Uterus (tissue), 4 donors: ENCODE data around the gene GORASP2. TPM values are rescaled to one million over a fixed set of nuclear protein-coding genes. Genes with fewer than 3 reads are reported as not detected.

Source experiments
- DNase-seq, 2 donors: peaks; one replicate each; pipeline ENCODE4 v3.0.0-alpha.2; 2019 to 2020
- H3K27ac ChIP-seq, 2 donors: fragments of 200-600 bp; sonication (generic); 1 replicate in 1 of 2; 2 replicates in 1 of 2; pipeline ENCODE4 v1.5.1; 2016 to 2018
- H3K27me3 ChIP-seq, 2 donors: fragments of 200-600 bp; sonication (generic); one replicate each; pipeline ENCODE4 v1.5.1; 2018 to 2019; ENCODE audit warnings: control low read depth in 1 of 2
- H3K36me3 ChIP-seq, 2 donors: fragments of 200-600 bp; sonication (generic); one replicate each; pipeline ENCODE4 v1.5.1; 2019; ENCODE audit warnings: control low read depth in 1 of 2
- H3K4me1 ChIP-seq, 2 donors: fragments of 200-600 bp; sonication (generic); one replicate each; pipeline ENCODE4 v1.5.1; 2018 to 2019; ENCODE audit warnings: control low read depth in 1 of 2
- H3K4me3 ChIP-seq, 2 donors: fragments of 200-600 bp; sonication (generic); 1 replicate in 1 of 2; 2 replicates in 1 of 2; pipeline ENCODE4 v1.5.1; 2018 to 2019; ENCODE audit warnings: mild to moderate bottlenecking in 1 of 2
- H3K9me3 ChIP-seq, 2 donors: fragments of 200-600 bp; sonication (generic); one replicate each; pipeline ENCODE4 v1.5.1; 2019; ENCODE audit warnings: control low read depth in 1 of 2
- POLR2A ChIP-seq, 2 donors: fragments of 450-650 bp; IDR thresholded peaks; one replicate each; pipeline ENCODE4 v1.6.1; 2016; ENCODE audit warnings: antibody characterized with exemption in 2 of 2, mild to moderate bottlenecking in 1 of 2, moderate library complexity in 1 of 2
- intact Hi-C: fragments of 100-400 bp; cut with DNase I; formaldehyde crosslinking; loops from one replicate; pipeline ENCODE4 v1.15.1; 2023; ENCODE audit warnings: low total_unique reads
- total RNA-seq, 4 donors: library from RNA; depleted of rRNA in 3 of 4; stranded (reverse); fragments of >200 nt in 3 of 4; gene quantifications; one replicate each; pipeline versions ENCODE4 v1.1.0 to v1.2.4, GENCODE V29; 2014 to 2023
- TF ChIP-seq, protein P1 (sequence below), 4 experiments: fragments of 200-600 bp in 2 of 4; fragments of 450-650 bp in 2 of 4; sonication (generic) in 2 of 4; IDR thresholded peaks; one replicate each; pipeline ENCODE4 v1.5.1; 2016 to 2019; ENCODE audit warnings: antibody characterized with exemption in 4 of 4, mild to moderate bottlenecking in 2 of 4, moderate library complexity in 1 of 4
- donor health status: DM: yes; HTN: yes; CAD: no.

The GORASP2 gene
- total RNA-seq, 4 donors from 2014 or later, result 23.1 to 116 (median 65.4) TPM

DNA sequence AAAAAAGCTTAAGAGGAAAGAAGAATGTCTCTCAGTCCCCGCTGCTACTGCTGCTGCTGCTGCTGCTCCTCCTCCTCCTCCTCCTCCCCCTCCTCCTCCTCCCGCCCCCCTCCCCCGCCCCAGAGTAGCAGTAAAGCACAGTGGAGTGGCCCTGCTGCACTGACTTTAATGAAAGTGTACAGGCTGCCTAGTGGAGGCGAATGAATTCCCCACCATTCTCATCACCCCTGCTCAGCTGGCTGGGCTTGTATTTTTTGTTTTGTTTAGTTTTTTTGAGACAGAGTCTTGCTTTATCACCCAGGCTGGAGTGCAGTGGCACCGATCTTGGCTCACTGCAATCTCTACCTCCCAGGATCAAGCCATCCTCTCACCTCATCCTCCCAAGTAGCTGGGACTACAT lies 34.3 kb downstream of the GORASP2 start:
- Histone ChIP-seq H3K36me3 (peaks cover 0 to 4% of the 10 kb centered on the region in 2 donors), H3K27ac (no peak overlapping the region), H3K4me1 (no peaks in the 10 kb centered on the region), H3K4me3 (no peak overlapping the region), H3K27me3 (no peaks in the 10 kb centered on the region), H3K9me3 (no peaks in the 10 kb centered on the region)
- TF ChIP-seq POLR2A (IDR thresholded peaks at IDR 0.05), result no peak
- TF ChIP-seq, protein P1, sequence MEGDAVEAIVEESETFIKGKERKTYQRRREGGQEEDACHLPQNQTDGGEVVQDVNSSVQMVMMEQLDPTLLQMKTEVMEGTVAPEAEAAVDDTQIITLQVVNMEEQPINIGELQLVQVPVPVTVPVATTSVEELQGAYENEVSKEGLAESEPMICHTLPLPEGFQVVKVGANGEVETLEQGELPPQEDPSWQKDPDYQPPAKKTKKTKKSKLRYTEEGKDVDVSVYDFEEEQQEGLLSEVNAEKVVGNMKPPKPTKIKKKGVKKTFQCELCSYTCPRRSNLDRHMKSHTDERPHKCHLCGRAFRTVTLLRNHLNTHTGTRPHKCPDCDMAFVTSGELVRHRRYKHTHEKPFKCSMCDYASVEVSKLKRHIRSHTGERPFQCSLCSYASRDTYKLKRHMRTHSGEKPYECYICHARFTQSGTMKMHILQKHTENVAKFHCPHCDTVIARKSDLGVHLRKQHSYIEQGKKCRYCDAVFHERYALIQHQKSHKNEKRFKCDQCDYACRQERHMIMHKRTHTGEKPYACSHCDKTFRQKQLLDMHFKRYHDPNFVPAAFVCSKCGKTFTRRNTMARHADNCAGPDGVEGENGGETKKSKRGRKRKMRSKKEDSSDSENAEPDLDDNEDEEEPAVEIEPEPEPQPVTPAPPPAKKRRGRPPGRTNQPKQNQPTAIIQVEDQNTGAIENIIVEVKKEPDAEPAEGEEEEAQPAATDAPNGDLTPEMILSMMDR (IDR thresholded peaks at IDR 0.05), result no peak
- DNase-seq, result no peak
- intact Hi-C loops, result no loop called here

DNA sequence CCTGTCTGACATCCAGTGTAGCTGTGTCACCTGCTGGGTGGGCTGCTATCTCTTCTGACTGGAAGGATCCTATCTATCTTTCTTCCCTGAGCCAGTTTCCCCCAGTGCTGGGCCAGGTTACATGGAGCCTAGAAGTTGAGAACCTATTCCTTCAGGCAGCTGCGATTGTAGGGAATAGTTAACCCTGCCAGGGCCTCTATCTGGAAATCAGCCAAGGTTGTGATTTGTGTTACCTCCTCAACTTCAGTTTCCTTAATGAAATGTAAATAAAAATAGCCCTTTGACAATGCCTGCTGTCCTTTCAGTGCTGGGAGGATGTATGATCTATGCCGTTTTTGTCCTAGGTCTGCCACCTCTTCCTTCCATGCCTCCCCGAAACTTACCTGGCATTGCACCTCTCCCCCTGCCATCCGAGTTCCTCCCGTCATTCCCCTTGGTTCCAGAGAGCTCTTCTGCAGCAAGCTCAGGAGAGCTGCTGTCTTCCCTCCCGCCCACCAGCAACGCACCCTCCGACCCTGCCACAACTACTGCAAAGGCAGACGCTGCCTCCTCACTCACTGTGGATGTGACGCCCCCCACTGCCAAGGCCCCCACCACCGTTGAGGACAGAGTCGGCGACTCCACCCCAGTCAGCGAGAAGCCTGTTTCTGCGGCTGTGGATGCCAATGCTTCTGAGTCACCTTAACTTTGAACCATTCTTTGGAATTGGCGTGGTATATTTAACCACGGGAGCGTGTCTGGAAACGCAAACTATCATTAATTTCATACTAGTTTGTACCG lies 36.6 kb downstream of the GORASP2 start:
- H3K27me3 ChIP-seq, result no peaks in the 10 kb centered on the region
- no peak overlapping the region for H3K27ac ChIP-seq
- H3K4me3 ChIP-seq, result no peak overlapping the region
- no peaks in the 10 kb centered on the region for H3K36me3 ChIP-seq
- H3K4me1 ChIP-seq, result no peaks in the 10 kb centered on the region
- intact Hi-C loops, result no loop called here
- no peak for DNase-seq
- TF ChIP-seq, protein P1 (IDR thresholded peaks at IDR 0.05), result no peak
- no peak for TF ChIP-seq POLR2A (IDR thresholded peaks at IDR 0.05)
- no peaks in the 10 kb centered on the region for H3K9me3 ChIP-seq

DNA sequence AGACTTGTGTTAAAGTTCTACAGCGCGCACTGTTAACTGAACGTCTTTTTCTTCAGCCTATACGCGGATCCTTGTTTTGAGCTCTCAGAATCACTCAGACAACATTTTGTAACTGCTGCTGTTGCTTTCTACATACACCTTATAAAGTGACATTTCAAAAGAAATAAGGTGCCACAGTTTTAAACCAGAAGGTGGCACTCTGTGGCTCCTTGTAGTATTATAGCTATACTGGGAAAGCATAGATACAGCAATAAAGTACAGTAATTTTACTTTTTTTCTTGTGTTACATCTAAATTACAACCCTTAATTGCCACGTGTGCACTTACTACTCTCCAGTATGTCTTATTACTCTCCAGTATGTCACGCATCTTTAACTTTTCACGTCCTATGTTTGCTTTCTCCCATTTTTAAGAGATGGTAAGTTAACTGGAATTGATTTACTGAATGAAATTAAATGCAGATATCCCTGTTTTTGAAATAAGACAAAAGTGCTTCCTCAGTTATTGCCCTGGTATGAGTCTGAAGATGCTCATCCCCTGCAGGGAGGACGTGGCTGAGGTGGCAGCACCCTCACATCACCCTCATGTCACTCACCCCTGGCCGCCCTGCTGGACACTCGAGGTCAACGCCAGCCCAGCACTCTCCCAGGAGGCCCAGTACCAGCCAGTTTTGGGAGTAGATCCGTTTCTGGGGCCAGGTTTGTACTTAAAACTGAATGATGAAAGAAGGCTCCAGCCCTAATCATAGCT lies 37.8 kb downstream of the GORASP2 start:
- Histone ChIP-seq H3K36me3 (no peaks in the 10 kb centered on the region), H3K4me3 (no peak overlapping the region), H3K27ac (no peak overlapping the region), H3K27me3 (no peaks in the 10 kb centered on the region), H3K4me1 (no peaks in the 10 kb centered on the region), H3K9me3 (no peaks in the 10 kb centered on the region)
- no peak for DNase-seq
- TF ChIP-seq POLR2A (IDR thresholded peaks at IDR 0.05), result no peak
- TF ChIP-seq, protein P1 (IDR thresholded peaks at IDR 0.05), result no peak
- intact Hi-C loops, result no loop called here

DNA sequence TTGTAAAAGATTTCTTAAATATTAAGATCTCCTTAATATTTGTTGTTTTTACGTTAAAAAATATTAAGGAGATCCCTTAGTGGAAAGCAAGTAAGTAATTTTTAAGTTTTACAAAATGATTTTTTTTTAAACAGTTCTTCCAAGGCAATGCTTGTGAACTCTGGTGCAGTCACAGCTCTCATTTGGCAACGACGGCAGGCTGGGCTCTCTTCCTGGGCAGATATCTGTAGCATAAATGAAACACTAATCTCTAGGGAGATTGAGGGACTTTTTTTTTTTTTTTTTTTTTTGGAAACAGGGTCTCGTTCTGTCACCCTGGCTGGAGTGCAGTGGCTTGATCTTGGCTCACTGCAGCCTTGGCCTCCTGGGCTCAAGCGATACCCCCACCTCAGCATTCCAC lies 38.5 kb downstream of the GORASP2 start:
- no peak for TF ChIP-seq POLR2A (IDR thresholded peaks at IDR 0.05)
- TF ChIP-seq, protein P1 (IDR thresholded peaks at IDR 0.05), result no peak
- Histone ChIP-seq H3K4me3 (no peak overlapping the region), H3K36me3 (no peaks in the 10 kb centered on the region), H3K27me3 (no peaks in the 10 kb centered on the region), H3K9me3 (no peaks in the 10 kb centered on the region), H3K27ac (no peak overlapping the region), H3K4me1 (no peaks in the 10 kb centered on the region)
- no peak for DNase-seq
- intact Hi-C loops, result no loop called here
